K562 (cell line): ENCODE results near the gene FUCA2. TPM values are rescaled to one million over a fixed set of nuclear protein-coding genes. Genes with fewer than 3 reads are reported as not detected.
A peak's percentile ranks its signal among the peaks of the same experiment; 100 is the strongest.

Experiments
- ATAC-seq: fragments of 200-7000 bp; cut with Tn5 transposase; 3 replicates; pipeline ENCODE4 v1.9.1; 2020; ENCODE audit warnings: moderate library complexity
- BruUV-seq: library from RNA; stranded (reverse); fragments of 400-500 nt; replicated peaks from 2 replicates; lab custom pipeline; 2021; lab: Mats Ljungman, UMichigan
- CTCF ChIA-PET: fragments of 300-600 bp; formaldehyde crosslinking; extraction: SDS; loops from one replicate; lab custom pipeline; 2021; ENCODE audit warnings: low intra/inter-chr PET ratio; lab: Yijun Ruan, JAX
- POLR2A ChIA-PET: fragments of 300-600, 350-650 bp; sonication (Branson Sonifier 250); formaldehyde crosslinking; extraction: SDS; loops from one replicate; lab custom pipeline; 2021; ENCODE audit warnings: antibody characterized with exemption, inconsistent platforms; lab: Yijun Ruan, JAX
- DNase-seq, 4 experiments: peaks; one replicate each; pipeline versions ENCODE4 v3.0.0 to v3.0.0-alpha.2; 2011 to 2018; ENCODE audit warnings: low spot score in 3 of 4, mixed read lengths in 3 of 4; ENCODE audit errors: extremely low read depth in 1 of 4
- FAIRE-seq: peaks from 2 replicates; lab custom pipeline; 2011; peaks lifted over from hg19 to GRCh38; lab: Jason Lieb, UNC
- H2AFZ ChIP-seq: 2 replicates; pipeline ENCODE4 v1.6.0; 2011; ENCODE audit warnings: low read depth, low read length, control low read depth, inconsistent platforms
- H3K27ac ChIP-seq: fragments of 200-600 bp; 3 replicates; pipeline ENCODE4 v1.8.0; 2011; ENCODE audit warnings: low read depth, mild to moderate bottlenecking, control low read depth, inconsistent platforms, low read length, moderate library complexity, mixed read lengths; ENCODE audit errors: extremely low read depth
- H3K27me3 ChIP-seq, 2 experiments: fragments of 300-600 bp in 1 of 2; 2 replicates in 1 of 2; 3 replicates in 1 of 2; pipeline versions ENCODE4 v1.6.0 to v1.8.0; 2011; ENCODE audit warnings: inconsistent platforms in 2 of 2, low read length in 2 of 2, mild to moderate bottlenecking in 1 of 2, mixed read lengths in 1 of 2, moderate library complexity in 1 of 2; ENCODE audit not compliant: control insufficient read depth in 2 of 2, insufficient read depth in 2 of 2
- H3K36me3 ChIP-seq: fragments of 300-600 bp; 3 replicates; pipeline ENCODE4 v1.8.0; 2011; ENCODE audit warnings: mild to moderate bottlenecking, low read length, inconsistent platforms; ENCODE audit not compliant: control insufficient read depth, insufficient read depth
- H3K4me1 ChIP-seq, 2 experiments: fragments of 200-600 bp in 1 of 2; replicated peaks in 1 of 2; 2 replicates in 1 of 2; 3 replicates in 1 of 2; pipeline versions ENCODE4 v1.5.1 to v1.8.0; 2011; ENCODE audit warnings: inconsistent platforms in 2 of 2, low read length in 2 of 2, mild to moderate bottlenecking in 1 of 2, mixed read lengths in 1 of 2, moderate library complexity in 1 of 2; ENCODE audit not compliant: control insufficient read depth in 2 of 2, insufficient read depth in 2 of 2
- H3K4me2 ChIP-seq: 2 replicates; pipeline ENCODE4 v1.6.1; 2011; ENCODE audit warnings: low read length, control low read depth, inconsistent platforms, mixed read lengths; ENCODE audit not compliant: insufficient read depth
- H3K4me3 ChIP-seq: fragments of 200-600 bp; sonication (generic), shearing (Covaris generic); 2 replicates; pipeline ENCODE4 v1.5.1; 2016; ENCODE audit warnings: control low read depth, inconsistent platforms
- H3K79me2 ChIP-seq: fragments of 200-600 bp; 3 replicates; pipeline ENCODE4 v1.8.0; 2011; ENCODE audit warnings: low read length, inconsistent platforms; ENCODE audit not compliant: control insufficient read depth, insufficient read depth
- H3K9ac ChIP-seq, 2 experiments: 2 replicates each; pipeline versions ENCODE4 v1.6.0 to v1.6.1; 2011; ENCODE audit warnings: low read depth in 2 of 2, low read length in 2 of 2, control low read depth in 1 of 2, inconsistent platforms in 1 of 2, mild to moderate bottlenecking in 1 of 2, mixed read lengths in 1 of 2; ENCODE audit not compliant: insufficient read depth in 1 of 2
- H3K9me1 ChIP-seq: one replicate; pipeline ENCODE4 v1.6.0; 2011; ENCODE audit warnings: inconsistent platforms, mild to moderate bottlenecking, low read length, moderate library complexity; ENCODE audit not compliant: control insufficient read depth, insufficient read depth
- H3K9me3 ChIP-seq: replicated peaks from 2 replicates; pipeline ENCODE4 v1.5.1; 2011; ENCODE audit warnings: low read depth, low read length, inconsistent platforms; ENCODE audit not compliant: control insufficient read depth, insufficient read depth
- H4K20me1 ChIP-seq: replicated peaks from 2 replicates; pipeline ENCODE4 v1.6.1; 2011; ENCODE audit warnings: low read length, inconsistent platforms, mixed read lengths; ENCODE audit not compliant: control insufficient read depth, insufficient read depth
- ARID1B ChIP-seq: fragments of 450-650 bp; IDR thresholded peaks from 2 replicates; pipeline ENCODE4 v1.6.1; 2016; ENCODE audit warnings: antibody characterized with exemption, mild to moderate bottlenecking, inconsistent platforms
- BRD9 ChIP-seq: fragments of 450-650 bp; IDR thresholded peaks from 2 replicates; pipeline ENCODE4 v1.6.1; 2018; ENCODE audit warnings: low read depth; ENCODE audit not compliant: partially characterized antibody
- C11orf30 ChIP-seq: fragments of 450-650 bp; IDR thresholded peaks from 2 replicates; pipeline ENCODE4 v1.6.1; 2016; ENCODE audit warnings: low read depth, mild to moderate bottlenecking
- CEBPG ChIP-seq, 3 experiments: fragments of 200-800 bp in 1 of 3; sonication (Bioruptor generic) in 1 of 3; sonication (generic) in 1 of 3; formaldehyde crosslinking in 1 of 3; IDR thresholded peaks in 2 of 3; conservative IDR thresholded peaks in 1 of 3; 2 replicates each; pipeline versions ENCODE4 v1.6.1 to v1.8.0; 2016 to 2022; ENCODE audit warnings: missing compliant biosample characterization in 2 of 3, missing genetic modification characterization in 2 of 3, mild to moderate bottlenecking in 1 of 3, missing genetic modification reagents in 1 of 3
- DPF2 ChIP-seq: fragments of 450-650 bp; IDR thresholded peaks from 2 replicates; pipeline ENCODE4 v1.6.1; 2016
- HLTF ChIP-seq: fragments of 450-650 bp; IDR thresholded peaks from 2 replicates; pipeline ENCODE4 v1.6.1; 2016
- MAFG ChIP-seq: fragments of 450-650 bp; conservative IDR thresholded peaks from 2 replicates; pipeline ENCODE4 v1.6.1; 2016; ENCODE audit warnings: missing genetic modification characterization, missing compliant biosample characterization
- MEIS2 ChIP-seq: fragments of 450-650 bp; IDR thresholded peaks from 2 replicates; pipeline ENCODE4 v1.6.1; 2014; ENCODE audit warnings: mild to moderate bottlenecking; ENCODE audit not compliant: partially characterized antibody
- NR1H2 ChIP-seq: sonication (generic); formaldehyde crosslinking; IDR thresholded peaks from 2 replicates; pipeline ENCODE4 v1.4.0; 2020; ENCODE audit warnings: mild to moderate bottlenecking, missing genetic modification reagents
- PML ChIP-seq: IDR thresholded peaks from 2 replicates; pipeline ENCODE4 v1.6.1; 2012; ENCODE audit warnings: low read length, inconsistent platforms
- PTRF ChIP-seq: fragments of 450-650 bp; IDR thresholded peaks from 2 replicates; pipeline ENCODE4 v1.6.1; 2016; ENCODE audit warnings: mild to moderate bottlenecking, missing genetic modification characterization, missing compliant biosample characterization
- PYGO2 ChIP-seq: fragments of 450-650 bp; IDR thresholded peaks from 2 replicates; pipeline ENCODE4 v1.6.1; 2016; ENCODE audit warnings: mild to moderate bottlenecking, missing genetic modification characterization, moderate library complexity, missing compliant biosample characterization
- RFX5 ChIP-seq: IDR thresholded peaks from 2 replicates; pipeline ENCODE4 v1.6.1; 2011; ENCODE audit warnings: low read depth, mild to moderate bottlenecking, improper control_type of control experiment, low read length
- SUPT5H ChIP-seq: fragments of 450-650 bp; IDR thresholded peaks from 2 replicates; pipeline ENCODE4 v1.6.1; 2016
- ZBTB7A ChIP-seq: IDR thresholded peaks from 2 replicates; pipeline ENCODE4 v1.6.1; 2011; ENCODE audit warnings: low read depth, mild to moderate bottlenecking, low read length, moderate library complexity, borderline replicate concordance; ENCODE audit not compliant: control insufficient read depth
- ZFPM2 ChIP-seq: fragments of 250-450 bp; sonication (Bioruptor Pico); IDR thresholded peaks from 2 replicates; pipeline ENCODE4 v1.5.1; 2022; ENCODE audit warnings: mild to moderate bottlenecking
- ZNF316 ChIP-seq: fragments of 450-650 bp; IDR thresholded peaks from 2 replicates; pipeline ENCODE4 v1.6.1; 2016
- WGBS: fragments of 100-300 bp; shearing (Covaris generic); methylation state at CpG from one replicate; pipeline ENCODE4 v1.1.6; 2016; ENCODE audit warnings: low coverage, mixed read lengths; ENCODE audit not compliant: insufficient coverage; ENCODE audit errors: missing lambda C conversion rate; 5-methylcytosine and 5-hydroxymethylcytosine counted together
- in situ Hi-C: fragments of 300-500 bp; cut with MboI; formaldehyde crosslinking; loops from 4 replicates; pipeline ENCODE4 v1.15.0; 2018; ENCODE audit warnings: inconsistent platforms, mixed read lengths
- intact Hi-C: fragments of 100-400 bp; cut with micrococcal nuclease; formaldehyde crosslinking; loops from 2 replicates; pipeline ENCODE4 v1.14.2; 2022
- polyA plus RNA-seq, 8 experiments: library from polyadenylated mRNA; depleted of rRNA in 4 of 8; stranded (reverse) in 5 of 8; unstranded in 3 of 8; fragments of >200 nt; fragmentation: Nextera tagmentation in 2 of 8; fragmentation: Illumina TruSeq in 1 of 8; extraction: Ambion mirVana in 2 of 8; extraction: Trizol in 1 of 8; gene quantifications; 2 replicates each; pipeline versions ENCODE4 v1.2.1 to v1.2.3, GENCODE V29; 2011 to 2014; ENCODE audit warnings: inconsistent platforms in 1 of 8, missing spikeins in 1 of 8
- total RNA-seq, 7 experiments: library from RNA; depleted of rRNA in 6 of 7; stranded (reverse); fragments of >200 nt in 6 of 7; fragmentation: Illumina TruSeq in 2 of 7; extraction: Trizol in 2 of 7; gene quantifications; 2 replicates each; pipeline versions ENCODE4 v1.2.1 to v1.2.3, GENCODE V29; 2011 to 2021; ENCODE audit warnings: low replicate concordance in 1 of 7
- TF ChIP-seq, protein P1 (sequence below): fragments of 450-650 bp; formaldehyde crosslinking; IDR thresholded peaks from 2 replicates; pipeline ENCODE4 v1.4.0; 2022; ENCODE audit warnings: missing genetic modification characterization
- TF ChIP-seq, protein P2 (sequence below): sonication (generic); IDR thresholded peaks from 2 replicates; pipeline ENCODE4 v1.6.1; 2016
- TF ChIP-seq, protein P3 (sequence below): fragments of 450-650 bp; IDR thresholded peaks from 2 replicates; pipeline ENCODE4 v1.7.0; 2016; ENCODE audit warnings: borderline replicate concordance

The FUCA2 gene
- total and polyA plus RNA-seq, 9 of the 15 experiments (the other 6 are each of a cell fraction or from before 2014, with no cell fraction given) = 20.6 to 112 (median 79.3) TPM

DNA sequence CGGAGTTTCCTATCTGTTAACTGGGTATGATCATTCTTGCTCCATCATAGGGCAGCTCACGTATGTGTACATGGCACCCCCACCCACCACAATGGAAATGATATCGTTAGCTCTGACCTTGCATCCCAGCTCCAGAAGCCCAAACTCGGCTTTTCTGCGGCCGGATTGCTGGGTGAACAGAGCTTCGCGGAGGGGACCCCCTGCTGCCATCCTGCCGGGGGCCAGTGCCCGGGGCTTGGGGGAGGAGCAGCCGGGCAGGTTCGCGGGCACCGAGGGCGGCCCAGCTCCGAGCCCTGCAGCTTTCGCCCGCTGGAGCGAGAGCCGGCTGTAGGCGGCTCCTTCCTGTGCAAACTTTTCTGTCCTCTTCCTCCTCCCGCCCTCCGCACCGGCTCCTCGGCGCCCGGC lies 24.9 kb upstream of the FUCA2 start (continued):
- no peak for TF ChIP-seq CEBPG (CRISPR knock-in tag; IDR thresholded peaks at IDR 0.05)
- no peak for TF ChIP-seq CEBPG (tag; conservative IDR thresholded peaks at IDR 0.05 in 1 of 2, IDR thresholded peaks at IDR 0.05 in 1 of 2)
- TF ChIP-seq PML = no peak

DNA sequence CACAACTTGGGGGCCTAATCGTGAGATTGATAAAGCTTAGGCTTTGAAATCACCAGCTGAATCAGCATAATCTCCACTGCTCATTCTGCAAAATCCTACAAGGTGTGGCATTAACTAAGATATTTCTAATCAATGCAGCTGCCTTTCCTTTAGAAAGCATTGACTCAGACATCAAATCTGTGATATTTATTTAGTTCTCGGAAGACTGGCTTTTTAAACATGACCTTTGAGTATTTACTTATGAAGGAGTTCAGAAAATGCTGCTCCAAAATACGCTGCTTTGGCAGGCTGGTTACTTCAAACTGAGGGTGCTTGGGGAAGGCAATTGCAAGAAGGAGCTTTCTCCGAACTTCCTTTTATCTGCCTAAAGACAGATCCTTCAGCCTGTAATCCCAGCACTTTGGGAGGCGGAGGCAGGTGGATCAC lies 23.7 kb upstream of the FUCA2 start:
- TF ChIP-seq BRD9 (no peak), HLTF (no peak), ZBTB7A (no peak), C11orf30 (peak; percentile 56), PTRF (no peak), ZNF316 (peak; percentile 81), NR1H2 (CRISPR knock-in tag) (no peak), ZFPM2 (CRISPR knock-in tag) (no peak), MAFG (tag) (peak; percentile 66), RFX5 (no peak), ARID1B (no peak), SUPT5H (no peak), PYGO2 (no peak), MEIS2 (no peak), DPF2 (no peak)
- TF ChIP-seq, protein P1, sequence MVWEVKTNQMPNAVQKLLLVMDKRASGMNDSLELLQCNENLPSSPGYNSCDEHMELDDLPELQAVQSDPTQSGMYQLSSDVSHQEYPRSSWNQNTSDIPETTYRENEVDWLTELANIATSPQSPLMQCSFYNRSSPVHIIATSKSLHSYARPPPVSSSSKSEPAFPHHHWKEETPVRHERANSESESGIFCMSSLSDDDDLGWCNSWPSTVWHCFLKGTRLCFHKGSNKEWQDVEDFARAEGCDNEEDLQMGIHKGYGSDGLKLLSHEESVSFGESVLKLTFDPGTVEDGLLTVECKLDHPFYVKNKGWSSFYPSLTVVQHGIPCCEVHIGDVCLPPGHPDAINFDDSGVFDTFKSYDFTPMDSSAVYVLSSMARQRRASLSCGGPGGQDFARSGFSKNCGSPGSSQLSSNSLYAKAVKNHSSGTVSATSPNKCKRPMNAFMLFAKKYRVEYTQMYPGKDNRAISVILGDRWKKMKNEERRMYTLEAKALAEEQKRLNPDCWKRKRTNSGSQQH (CRISPR knock-in tag) = no peak
- TF ChIP-seq, protein P2, sequence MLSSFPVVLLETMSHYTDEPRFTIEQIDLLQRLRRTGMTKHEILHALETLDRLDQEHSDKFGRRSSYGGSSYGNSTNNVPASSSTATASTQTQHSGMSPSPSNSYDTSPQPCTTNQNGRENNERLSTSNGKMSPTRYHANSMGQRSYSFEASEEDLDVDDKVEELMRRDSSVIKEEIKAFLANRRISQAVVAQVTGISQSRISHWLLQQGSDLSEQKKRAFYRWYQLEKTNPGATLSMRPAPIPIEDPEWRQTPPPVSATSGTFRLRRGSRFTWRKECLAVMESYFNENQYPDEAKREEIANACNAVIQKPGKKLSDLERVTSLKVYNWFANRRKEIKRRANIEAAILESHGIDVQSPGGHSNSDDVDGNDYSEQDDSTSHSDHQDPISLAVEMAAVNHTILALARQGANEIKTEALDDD = no peak
- TF ChIP-seq, protein P3, sequence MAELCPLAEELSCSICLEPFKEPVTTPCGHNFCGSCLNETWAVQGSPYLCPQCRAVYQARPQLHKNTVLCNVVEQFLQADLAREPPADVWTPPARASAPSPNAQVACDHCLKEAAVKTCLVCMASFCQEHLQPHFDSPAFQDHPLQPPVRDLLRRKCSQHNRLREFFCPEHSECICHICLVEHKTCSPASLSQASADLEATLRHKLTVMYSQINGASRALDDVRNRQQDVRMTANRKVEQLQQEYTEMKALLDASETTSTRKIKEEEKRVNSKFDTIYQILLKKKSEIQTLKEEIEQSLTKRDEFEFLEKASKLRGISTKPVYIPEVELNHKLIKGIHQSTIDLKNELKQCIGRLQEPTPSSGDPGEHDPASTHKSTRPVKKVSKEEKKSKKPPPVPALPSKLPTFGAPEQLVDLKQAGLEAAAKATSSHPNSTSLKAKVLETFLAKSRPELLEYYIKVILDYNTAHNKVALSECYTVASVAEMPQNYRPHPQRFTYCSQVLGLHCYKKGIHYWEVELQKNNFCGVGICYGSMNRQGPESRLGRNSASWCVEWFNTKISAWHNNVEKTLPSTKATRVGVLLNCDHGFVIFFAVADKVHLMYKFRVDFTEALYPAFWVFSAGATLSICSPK = no peak
- TF ChIP-seq, all 486 proteins: peak for 3
- no peak overlapping the region for H3K4me3 ChIP-seq
- H2AFZ ChIP-seq = no peak overlapping the region
- H3K9ac ChIP-seq = no peak overlapping the region
- 17% methylated on average over 5 of the region's 5 CpGs for WGBS
- in situ Hi-C loops = no loop called here
- H4K20me1 ChIP-seq = no peaks in the 10 kb centered on the region
- no peaks in the 10 kb centered on the region for H3K36me3 ChIP-seq
- intact Hi-C loops = no loop called here
- no peak overlapping the region for H3K4me2 ChIP-seq
- DNase-seq = no peak
- peaks cover 0 to 7% of the 10 kb centered on the region in 2 experiments; a peak in 2 of 5 replicates for H3K4me1 ChIP-seq
- ChIA-PET CTCF (no interaction called here), POLR2A (interaction anchor here (0.7 to 1.0 kb wide), 2 partner anchors 26 to 1689 kb away, joined by 3 read pairs; no protein-coding TSS in a partner anchor)
- no peaks in the 10 kb centered on the region for H3K9me1 ChIP-seq
- no peak for FAIRE-seq
- no peak overlapping the region for H3K27ac ChIP-seq
- H3K9me3 ChIP-seq = no peaks in the 10 kb centered on the region
- no TSS peak for BruUV-seq
- H3K27me3 ChIP-seq = peaks cover 30 to 45% of the 10 kb centered on the region in 2 experiments
- H3K79me2 ChIP-seq = no peaks in the 10 kb centered on the region
- ATAC-seq = no peak
